Cardiac muscle cell (in vitro differentiated cells and primary cell): ENCODE measurements around the gene SUCO. TPM values are rescaled to one million over a fixed set of nuclear protein-coding genes. Genes with fewer than 3 reads are reported as not detected.
"Not testable (repeated sequence)": the region's sequence is repeated elsewhere in the genome, so short reads cannot be mapped to it uniquely, and the experiment has no call there.

Experiments
- DNase-seq, 2 donors: peaks; one replicate each; pipeline versions ENCODE4 v3.0.0 to v3.0.0-alpha.2; 2010 to 2017; ENCODE audit warnings: low read depth in 1 of 2, low spot score in 1 of 2
- H3K27ac ChIP-seq: fragments of 200-600 bp; sonication (generic); 2 replicates; pipeline ENCODE4 v1.5.1; 2016
- H3K27me3 ChIP-seq: fragments of 200-600 bp; sonication (generic); 2 replicates; pipeline ENCODE4 v1.6.0; 2016; ENCODE audit warnings: control low read depth
- H3K36me3 ChIP-seq: fragments of 200-600 bp; sonication (generic); 2 replicates; pipeline ENCODE4 v1.5.1; 2016; ENCODE audit warnings: control low read depth
- H3K4me1 ChIP-seq: fragments of 200-600 bp; sonication (generic); 2 replicates; pipeline ENCODE4 v1.8.1; 2017; ENCODE audit warnings: low read depth, mild to moderate bottlenecking, mixed run types
- H3K4me3 ChIP-seq: fragments of 200-600 bp; sonication (generic); 2 replicates; pipeline ENCODE4 v1.5.1; 2016; ENCODE audit warnings: mild to moderate bottlenecking
- H3K9me3 ChIP-seq: fragments of 200-600 bp; sonication (generic); 2 replicates; pipeline ENCODE4 v1.5.1; 2017; ENCODE audit warnings: low read depth, mild to moderate bottlenecking, control low read depth
- polyA plus RNA-seq: library from polyadenylated mRNA; unstranded; fragments of >200 nt; fragmentation: Nextera tagmentation; extraction: Ambion mirVana; gene quantifications from 2 replicates; pipeline ENCODE4 v1.2.1, GENCODE V29; 2016
- total RNA-seq: library from RNA; depleted of rRNA; stranded (reverse); fragments of >200 nt; gene quantifications from 2 replicates; pipeline ENCODE4 v1.2.3, GENCODE V29; 2016
- TF ChIP-seq, protein P1 (sequence below): IDR thresholded peaks from 2 replicates; pipeline ENCODE4 v1.5.1; 2012; ENCODE audit warnings: low read depth, mild to moderate bottlenecking, low read length

The SUCO gene
- total and polyA plus RNA-seq, 2 experiments from 2014 or later = 23.0 to 48.6 TPM

DNA sequence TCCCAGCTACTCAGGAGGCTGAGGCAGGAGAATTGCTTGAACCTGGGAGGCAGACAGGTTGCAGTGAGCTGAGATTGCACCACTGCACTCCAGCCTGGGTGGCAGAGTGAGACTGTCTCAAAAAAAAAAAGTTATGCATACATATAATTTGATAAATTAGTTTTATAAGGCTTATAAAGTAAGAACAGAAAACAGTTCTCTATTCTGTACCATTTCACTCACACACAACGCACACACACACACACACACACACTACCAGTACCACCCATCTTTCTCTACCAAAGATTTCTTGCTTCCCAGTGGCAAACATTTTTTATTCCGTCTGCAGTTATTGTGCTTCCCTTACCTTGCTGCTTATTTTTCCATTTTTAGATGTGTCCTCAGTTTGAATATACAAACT, 79.5 kb downstream of the SUCO start:
- H3K4me1 ChIP-seq = peaks cover 10% of the 10 kb centered on the region
- H3K36me3 ChIP-seq = peaks cover 27% of the 10 kb centered on the region
- no peaks in the 10 kb centered on the region for H3K9me3 ChIP-seq
- no peak overlapping the region for H3K27ac ChIP-seq
- H3K27me3 ChIP-seq = no peaks in the 10 kb centered on the region
- no peak overlapping the region for H3K4me3 ChIP-seq
- no peak for DNase-seq
- TF ChIP-seq, protein P1, sequence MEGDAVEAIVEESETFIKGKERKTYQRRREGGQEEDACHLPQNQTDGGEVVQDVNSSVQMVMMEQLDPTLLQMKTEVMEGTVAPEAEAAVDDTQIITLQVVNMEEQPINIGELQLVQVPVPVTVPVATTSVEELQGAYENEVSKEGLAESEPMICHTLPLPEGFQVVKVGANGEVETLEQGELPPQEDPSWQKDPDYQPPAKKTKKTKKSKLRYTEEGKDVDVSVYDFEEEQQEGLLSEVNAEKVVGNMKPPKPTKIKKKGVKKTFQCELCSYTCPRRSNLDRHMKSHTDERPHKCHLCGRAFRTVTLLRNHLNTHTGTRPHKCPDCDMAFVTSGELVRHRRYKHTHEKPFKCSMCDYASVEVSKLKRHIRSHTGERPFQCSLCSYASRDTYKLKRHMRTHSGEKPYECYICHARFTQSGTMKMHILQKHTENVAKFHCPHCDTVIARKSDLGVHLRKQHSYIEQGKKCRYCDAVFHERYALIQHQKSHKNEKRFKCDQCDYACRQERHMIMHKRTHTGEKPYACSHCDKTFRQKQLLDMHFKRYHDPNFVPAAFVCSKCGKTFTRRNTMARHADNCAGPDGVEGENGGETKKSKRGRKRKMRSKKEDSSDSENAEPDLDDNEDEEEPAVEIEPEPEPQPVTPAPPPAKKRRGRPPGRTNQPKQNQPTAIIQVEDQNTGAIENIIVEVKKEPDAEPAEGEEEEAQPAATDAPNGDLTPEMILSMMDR = no peak

GRCh38 chr1:172613294-172613693, 80.3 kb downstream of the SUCO start:
- Histone ChIP-seq H3K9me3 (no peaks in the 10 kb centered on the region), H3K27ac (no peak overlapping the region), H3K4me3 (no peak overlapping the region), H3K36me3 (peaks cover 24% of the 10 kb centered on the region), H3K4me1 (peaks cover 3% of the 10 kb centered on the region), H3K27me3 (no peaks in the 10 kb centered on the region)
- DNase-seq = no peak
- TF ChIP-seq, protein P1 = no peak

GRCh38 chr1:172616195-172616594, 83.2 kb downstream of the SUCO start:
- Histone ChIP-seq H3K27ac (no peak overlapping the region), H3K4me3 (no peak overlapping the region), H3K9me3 (no peaks in the 10 kb centered on the region), H3K4me1 (no peaks in the 10 kb centered on the region), H3K36me3 (peaks cover 7% of the 10 kb centered on the region), H3K27me3 (no peaks in the 10 kb centered on the region)
- DNase-seq = no peak
- TF ChIP-seq, protein P1 = no peak

DNA sequence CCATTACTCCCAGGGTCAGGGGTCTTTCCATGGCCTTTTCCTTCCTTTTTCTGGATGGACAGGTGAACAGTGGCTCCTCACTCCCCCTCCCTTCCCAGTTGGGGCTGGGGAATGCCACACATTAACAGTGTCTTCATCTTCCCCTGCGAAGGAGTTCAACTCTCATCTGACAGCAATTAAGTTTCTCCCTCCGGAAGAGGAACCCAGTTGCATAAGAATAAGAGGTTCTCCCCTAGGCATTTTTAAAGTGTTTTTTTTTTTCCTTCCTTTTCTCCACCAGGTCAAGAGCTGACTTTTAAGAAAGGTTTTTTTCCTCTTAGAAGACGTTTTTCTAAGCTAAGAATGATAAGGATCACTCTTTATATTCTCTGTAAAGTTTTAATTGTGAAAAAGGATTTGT, 83.7 kb downstream of the SUCO start:
- H3K4me1 ChIP-seq = no peaks in the 10 kb centered on the region
- peaks cover 3% of the 10 kb centered on the region for H3K36me3 ChIP-seq
- no peaks in the 10 kb centered on the region for H3K9me3 ChIP-seq
- H3K4me3 ChIP-seq = no peak overlapping the region
- H3K27me3 ChIP-seq = no peaks in the 10 kb centered on the region
- DNase-seq = no peak
- TF ChIP-seq, protein P1 = no peak
- H3K27ac ChIP-seq = no peak overlapping the region

GRCh38 chr1:172620603-172621002, 87.7 kb downstream of the SUCO start:
- H3K4me3 ChIP-seq, H3K36me3 ChIP-seq, H3K27ac ChIP-seq, DNase-seq, H3K4me1 ChIP-seq, H3K9me3 ChIP-seq, H3K27me3 ChIP-seq: not testable (repeated sequence)

GRCh38 chr1:172622541-172622940, 89.6 kb downstream of the SUCO start:
- H3K36me3 ChIP-seq = no peaks in the 10 kb centered on the region
- TF ChIP-seq, protein P1 = no peak
- no peaks in the 10 kb centered on the region for H3K9me3 ChIP-seq
- no peaks in the 10 kb centered on the region for H3K4me1 ChIP-seq
- no peak for DNase-seq
- no peak overlapping the region for H3K4me3 ChIP-seq
- no peaks in the 10 kb centered on the region for H3K27me3 ChIP-seq
- no peak overlapping the region for H3K27ac ChIP-seq
